DLD1 (cell line): ENCODE data around the gene ERI2.
"Not testable (repeated sequence)": the region's sequence is repeated elsewhere in the genome, so short reads cannot be mapped to it uniquely, and the experiment has no call there.

Experiments
- in situ Hi-C: cut with HindIII; loops from 2 replicates; pipeline ENCODE4 v1.10.0; 2017; ENCODE audit warnings: low sequenced_read_pairs

The ERI2 gene

DNA sequence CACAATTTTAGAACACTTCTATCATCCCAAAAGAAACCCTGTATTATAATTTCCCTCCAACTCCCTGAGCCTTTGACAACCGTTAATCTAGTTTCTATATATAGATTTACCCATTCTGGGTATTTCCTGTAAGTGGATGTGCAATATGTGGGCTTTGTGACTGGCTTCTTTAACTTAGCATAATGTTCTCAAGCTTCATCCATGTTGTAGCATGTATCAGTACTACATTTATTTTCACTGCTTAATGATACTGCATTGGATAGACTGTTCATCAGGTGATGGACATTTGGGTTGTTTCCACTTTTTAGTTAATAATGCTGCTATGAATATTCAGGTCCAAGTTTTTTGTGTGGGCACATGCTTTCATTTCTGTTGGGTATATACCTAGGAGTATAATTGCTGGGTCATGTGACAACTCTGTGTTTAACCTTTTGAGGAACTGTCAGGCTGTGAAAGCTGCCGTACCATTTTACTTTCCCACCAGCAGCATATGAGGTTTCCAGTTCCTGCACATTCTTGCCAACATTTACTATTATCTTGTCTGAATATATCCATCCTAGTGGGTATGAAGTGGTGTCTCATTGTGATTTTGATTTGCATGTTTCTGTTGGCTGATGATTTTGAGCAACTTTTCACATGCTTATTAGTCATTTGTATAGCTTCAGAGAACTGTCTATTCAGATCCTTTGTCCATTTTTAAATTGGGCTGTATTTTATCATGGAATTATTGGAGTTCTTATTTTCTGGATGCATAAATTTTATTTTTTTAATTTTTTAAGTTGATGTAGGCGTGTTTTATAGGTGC, 16.5 kb upstream of the ERI2 start:
- in situ Hi-C loops: no loop called here

DNA sequence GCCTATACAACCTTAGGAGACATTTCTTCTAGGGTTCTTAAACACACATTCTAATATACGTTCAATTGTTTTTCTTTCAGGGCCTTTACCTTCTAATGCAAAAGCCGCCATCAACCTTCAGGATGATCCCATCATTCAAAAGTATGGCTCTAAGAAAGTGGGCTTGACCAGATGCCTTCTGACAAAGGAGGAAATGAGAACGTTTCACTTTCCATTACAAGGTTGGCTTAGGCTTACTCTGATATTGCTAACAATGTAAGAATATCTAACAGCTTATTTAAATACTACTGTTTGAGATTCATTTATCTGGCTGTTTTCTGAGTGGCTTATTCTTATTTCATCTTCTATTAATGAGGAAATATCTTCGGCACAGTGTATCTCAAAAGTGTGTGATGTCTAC, 15.4 kb upstream of the ERI2 start:
- in situ Hi-C loops: no loop called here

DNA sequence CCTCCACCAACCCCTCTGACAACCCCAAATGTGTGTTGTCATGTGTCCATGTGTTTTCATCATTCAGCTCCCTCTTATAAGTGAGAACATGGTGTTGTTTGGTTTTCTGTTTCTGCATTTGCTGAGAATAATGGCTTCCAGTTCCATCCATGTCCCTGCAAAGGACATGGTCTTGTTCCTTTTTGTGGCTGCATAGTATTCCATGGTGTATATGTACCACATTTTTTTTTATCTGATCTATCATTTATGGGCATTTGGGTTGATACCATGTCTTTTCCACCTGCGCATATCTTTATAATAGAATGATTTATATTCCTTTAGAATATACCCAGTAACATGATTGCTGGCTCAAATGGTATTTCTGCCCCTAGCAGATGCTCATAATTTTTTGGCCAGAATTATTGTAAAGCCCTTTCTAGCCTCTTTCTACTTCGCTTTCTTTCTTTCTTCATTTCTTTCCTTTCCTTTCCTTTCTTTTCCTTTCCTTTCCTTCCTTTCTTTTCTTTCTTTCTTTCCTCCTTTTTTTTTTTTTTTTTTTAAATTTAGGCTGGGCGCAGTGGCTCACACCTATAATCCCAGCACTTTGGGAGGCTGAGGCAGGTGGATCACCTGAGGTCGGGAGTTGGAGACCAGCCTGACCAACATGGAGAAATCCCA, 12.8 kb upstream of the ERI2 start:
- in situ Hi-C loops: no loop called here

DNA sequence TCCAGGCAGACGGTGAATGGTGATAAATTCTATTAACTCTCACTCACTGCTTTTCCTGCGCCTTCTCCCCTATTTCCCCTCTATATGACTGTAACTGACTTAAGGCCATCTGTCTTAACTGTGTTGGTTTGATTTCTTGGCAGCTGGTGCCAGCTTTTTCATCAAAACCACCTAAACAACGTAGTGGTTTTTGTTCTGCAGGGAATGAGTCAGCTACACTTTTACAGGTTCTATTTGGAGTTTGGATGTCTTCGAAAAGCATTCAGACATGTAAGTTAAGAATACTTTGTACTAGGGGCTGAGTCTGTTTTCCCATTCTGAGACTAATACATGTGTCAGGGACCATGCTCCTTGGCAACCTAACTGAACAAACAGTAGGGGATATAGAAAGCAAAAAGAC, 8.5 kb upstream of the ERI2 start:
- in situ Hi-C loops: no loop called here

DNA sequence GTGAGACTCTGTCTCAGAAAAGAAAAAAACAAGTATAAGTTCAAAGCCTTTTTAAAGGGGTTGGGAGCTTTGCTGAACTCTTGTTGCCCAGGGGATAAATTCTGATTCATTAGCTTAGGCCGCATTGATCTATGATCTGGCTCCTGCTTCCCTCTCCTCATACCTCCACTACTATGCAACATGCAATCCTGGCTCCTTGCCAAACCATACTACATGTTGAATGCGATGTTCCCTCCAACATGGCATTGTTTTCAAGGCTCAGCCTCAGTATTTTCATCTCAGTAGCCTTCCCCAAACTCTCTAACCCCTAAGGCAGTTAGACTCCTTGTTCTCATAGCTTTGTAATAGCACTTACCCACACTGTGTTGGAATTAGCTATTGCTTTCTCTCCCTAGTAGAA, 6.2 kb upstream of the ERI2 start:
- in situ Hi-C loops: no loop called here

DNA sequence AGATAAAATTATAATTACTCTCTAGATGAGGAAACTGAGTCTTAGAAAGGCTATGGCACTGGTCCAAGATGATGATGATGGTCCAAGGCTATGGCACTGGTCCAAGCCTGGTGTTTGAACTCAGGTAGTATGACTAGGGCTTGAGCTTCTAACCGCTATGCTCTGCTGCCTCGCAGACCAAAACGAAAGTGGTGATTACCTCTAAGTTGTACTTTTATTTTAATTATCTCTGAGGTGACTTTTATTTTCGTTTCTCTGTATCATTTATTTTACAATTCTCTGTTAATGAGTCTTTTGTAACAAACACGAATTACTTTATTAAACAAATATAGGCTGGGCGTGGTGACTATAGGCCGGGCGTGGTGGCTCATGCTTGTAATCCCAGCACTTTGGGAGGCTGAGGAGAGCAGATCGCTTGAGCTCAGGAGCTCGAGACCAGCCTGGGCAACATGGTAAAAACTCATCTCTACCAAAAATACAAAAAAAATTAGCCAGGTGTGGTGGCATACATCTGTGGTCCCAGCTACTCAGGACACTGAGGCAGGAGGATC, 5.7 kb upstream of the ERI2 start:
- in situ Hi-C loops: no loop called here

DNA sequence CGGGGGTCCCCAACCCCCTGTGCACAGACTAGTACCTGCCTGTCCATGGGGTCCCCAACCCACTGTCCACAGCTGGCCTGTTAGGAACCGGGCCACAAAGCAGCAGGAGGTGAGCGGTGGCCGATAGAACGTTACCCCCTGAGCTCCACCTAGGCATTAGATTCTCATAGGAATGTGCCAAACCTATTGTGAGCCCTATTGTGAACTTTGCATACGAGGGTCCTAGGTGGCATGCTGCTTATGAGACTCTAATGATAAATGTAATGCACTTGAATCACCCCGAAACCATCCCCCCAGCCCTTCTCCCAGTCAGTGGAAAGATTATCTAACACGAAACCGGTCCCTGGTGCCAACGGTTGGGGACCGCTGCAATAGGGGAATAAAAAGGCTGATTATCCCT, 1.6 kb upstream of the ERI2 start:
- in situ Hi-C loops: no loop called here

DNA sequence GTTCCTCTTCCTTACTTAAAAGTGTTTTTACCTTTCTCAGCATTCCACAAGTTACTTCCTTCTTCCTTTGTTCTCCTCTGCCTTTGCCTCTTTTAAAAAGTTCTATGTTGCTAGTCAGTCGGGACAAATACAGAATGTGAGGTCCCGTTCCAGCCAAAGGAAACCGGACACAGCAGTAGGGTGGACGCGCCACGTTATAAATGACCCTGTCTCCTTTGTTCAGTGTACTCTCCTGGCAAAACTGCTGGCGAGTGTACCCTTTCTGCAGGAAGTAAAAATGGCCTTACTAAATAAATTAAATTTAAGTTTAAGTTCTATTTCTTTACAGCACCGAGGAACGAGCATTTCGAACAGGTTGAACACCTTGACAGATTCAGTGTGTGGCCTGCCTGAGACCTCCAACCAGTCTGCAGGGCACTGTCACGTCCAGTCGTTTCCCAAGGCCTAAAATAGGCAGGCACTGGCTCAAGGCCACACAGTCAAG, 546 bp downstream of the ERI2 start:
- in situ Hi-C loops: not testable (repeated sequence)

DNA sequence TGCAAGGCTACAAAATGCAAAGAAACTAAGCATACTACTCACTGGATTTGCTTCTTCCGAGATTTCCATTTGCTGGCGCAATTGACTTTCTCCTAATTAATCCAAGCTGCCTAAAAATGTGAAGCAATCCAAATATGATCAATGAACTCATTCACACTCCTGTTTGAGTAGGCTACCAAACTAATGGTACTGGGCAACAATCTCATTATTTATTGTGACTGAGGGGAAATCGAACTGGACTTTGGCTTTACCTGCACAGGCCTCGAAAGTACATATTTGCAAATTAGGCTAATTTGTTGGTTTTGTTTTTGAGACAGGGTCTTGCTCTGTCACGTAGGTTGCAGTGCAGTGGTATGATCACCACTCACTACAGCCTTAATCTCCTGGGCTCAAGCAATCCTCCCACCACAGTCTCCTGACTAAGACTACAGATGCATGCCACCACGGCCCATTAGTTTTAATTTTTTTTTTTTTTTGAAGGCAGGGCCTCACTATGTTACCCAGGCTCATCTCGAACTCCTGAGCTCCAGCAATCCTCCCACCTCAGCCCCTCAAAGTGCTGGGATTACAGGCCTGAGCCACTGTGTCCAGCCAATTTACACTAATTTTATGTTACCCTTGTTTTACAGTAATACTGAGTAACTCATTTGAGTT, 2.6 kb downstream of the ERI2 start:
- in situ Hi-C loops: no loop called here

DNA sequence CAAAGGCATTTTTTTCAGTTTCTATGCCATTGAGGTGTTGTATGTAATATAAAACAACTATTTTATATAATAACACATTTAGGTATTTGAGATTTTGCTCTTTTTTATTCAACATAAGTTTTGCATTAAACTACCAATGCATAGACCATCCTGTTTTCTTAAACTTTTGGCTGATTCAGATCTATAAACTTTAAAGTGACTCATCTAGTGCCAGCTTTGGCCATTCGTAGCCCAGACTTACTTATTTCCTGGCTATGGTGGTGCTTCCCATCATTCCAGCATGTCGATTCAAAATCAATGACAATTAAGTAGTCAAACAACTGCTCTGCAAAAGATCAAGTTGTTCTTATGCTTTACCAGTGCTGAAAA, 3.1 kb downstream of the ERI2 start:
- in situ Hi-C loops: no loop called here

DNA sequence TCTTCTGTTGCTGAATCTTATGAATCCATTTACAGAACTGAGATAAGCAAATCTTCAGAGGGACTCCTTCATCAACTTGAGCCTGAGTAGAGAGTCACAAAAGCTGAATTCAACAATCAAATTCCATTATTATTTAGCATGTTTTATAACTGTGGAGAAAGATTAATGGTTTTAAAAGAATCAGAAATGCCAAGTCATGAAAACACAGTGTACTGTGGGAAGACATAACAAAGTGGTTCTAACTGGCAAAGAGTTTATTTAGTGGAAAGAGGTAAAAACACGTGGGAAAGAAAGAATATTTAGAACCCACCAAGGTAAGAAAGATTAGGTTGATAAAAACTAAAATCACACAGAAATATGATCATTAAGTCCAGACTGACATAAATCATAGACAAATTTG, 5.0 kb downstream of the ERI2 start:
- in situ Hi-C loops: no loop called here

DNA sequence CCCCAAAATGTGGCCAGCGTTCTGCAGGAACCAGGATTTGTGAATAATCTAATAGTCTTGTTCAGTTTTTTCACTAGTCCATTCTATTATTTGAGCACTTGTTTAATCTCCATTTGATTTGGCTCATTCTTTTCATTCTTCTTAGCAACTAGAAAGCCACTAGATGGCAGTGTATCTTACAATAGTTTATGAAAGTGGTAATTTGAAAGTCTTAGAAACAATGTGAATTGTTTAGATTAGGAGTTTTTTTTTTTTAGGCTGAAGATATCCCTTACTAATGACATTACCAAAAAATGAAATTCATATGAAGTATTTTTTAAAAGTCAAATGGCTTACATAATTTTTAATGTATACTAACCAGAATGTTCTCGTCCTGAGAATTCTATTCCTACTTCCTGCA, 6.7 kb downstream of the ERI2 start:
- in situ Hi-C loops: no loop called here

DNA sequence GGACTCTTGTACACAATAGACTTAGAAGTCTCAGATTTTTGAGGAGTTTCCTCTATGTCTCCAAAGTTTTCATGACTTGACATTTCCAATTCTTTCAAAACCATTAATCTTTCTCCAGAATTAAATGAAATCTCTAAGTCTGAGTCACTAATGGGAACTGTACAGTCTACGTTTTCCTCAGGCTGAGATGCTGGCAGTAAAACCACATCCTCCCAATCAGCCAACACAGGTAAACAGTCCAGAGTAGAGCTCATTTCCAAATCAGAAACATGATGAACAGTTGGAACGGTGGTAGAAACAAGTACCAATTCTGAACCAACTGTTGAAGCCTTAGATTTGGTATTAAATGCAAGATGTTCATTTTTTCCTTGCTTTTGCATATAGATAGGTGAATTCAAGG, 7.9 kb downstream of the ERI2 start:
- in situ Hi-C loops: no loop called here

DNA sequence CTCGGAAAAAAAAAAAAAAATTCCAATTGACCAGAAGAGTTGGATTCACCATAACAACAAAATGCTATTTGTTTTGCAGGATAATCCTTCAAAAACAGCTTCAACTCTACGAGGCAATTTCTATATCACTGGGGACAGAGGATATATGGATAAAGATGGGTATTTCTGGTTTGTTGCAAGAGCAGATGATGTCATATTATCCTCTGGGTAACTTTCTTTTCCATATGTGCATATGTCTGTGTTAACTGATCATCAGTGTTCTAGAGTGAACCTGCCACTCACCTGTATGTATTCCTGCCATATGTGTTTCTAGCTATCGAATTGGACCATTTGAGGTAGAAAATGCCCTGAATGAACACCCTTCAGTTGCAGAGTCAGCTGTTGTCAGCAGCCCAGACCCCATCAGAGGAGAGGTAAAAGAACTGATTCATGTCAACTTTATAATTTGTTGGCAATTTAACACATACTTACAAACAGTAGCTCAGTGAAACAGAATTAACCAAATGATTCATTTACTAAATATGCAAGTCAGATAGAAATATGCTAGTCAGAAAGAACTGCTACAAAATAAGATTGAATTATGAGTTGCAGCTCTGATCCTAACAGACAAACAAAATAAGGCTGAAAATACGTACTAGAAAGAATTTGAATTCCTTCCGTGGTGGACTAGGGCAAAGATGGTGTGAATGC, 14.2 kb downstream of the ERI2 start:
- in situ Hi-C loops: no loop called here

DNA sequence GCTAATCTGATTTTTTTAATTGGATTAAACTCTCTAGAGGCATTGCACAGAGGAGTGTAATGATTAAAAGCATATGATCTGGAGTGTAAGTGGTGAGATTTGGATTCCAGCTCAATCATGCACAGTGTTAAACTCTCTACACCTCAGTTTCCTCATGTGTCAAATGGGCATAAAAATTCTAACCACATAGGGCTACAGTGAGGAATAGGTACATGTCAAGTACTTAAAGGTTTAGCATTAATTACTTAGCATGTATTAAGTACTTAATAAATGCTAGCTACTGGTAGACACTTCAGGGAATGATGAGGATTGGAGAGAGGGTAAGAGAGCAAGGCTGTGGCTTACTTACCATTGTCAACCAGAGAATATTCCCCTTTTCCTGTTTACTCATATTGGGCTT, 17.1 kb downstream of the ERI2 start:
- in situ Hi-C loops: no loop called here

DNA sequence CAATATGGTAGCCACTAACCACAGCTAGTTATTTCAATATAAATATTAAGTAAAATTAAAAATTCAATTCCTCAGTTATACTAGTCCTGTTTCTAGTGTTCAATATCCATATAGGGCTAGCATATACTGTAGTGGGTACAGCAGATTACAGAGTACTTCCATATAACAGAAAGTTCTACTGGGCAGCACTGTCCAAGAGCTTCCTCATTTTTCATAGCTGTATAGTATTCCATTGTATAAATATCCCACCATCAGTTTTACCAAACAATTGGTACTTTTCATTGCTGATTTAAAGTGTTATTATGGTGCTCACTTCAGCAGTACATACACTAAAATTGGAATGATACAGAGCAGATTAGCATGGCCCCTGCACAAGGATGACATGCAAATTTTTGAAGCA, 22.1 kb downstream of the ERI2 start:
- in situ Hi-C loops: no loop called here

DNA sequence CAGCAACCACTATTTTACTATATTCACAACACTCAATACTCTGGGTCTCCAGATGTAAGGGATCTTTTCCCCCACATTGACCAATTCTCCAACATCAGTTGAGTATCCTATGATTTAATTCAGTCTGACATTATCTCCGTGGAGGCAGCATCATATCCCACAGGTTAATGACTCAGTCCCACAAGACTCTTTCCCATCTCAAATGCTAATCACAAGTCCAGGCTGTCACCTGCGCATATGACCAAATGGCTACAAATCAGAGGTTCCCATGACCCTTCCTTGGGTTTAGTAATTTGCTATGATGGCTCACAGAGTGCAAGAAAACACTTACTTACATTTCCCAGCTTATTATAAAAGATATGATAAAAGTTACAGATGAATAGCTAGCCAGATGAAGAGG, 23.8 kb downstream of the ERI2 start:
- in situ Hi-C loops: no loop called here

DNA sequence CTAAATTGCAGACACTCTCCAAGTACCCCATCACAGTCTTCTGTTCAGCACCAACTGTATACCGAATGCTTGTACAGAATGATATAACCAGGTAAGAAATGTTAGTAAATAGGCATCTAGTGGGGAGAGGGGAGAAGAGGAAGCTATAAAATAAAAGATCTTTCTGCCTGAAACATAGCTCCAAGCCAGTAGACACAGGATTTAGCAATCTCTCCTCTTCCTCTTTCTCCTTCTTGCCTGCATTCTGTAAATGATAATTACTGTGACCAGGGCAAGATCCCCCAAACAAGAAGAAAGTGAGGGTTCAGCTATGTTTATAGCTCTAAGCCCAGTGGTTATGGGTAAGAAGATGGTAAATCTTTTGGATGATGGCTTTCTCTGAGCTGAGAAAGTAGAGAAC, 24.6 kb downstream of the ERI2 start:
- in situ Hi-C loops: no loop called here

DNA sequence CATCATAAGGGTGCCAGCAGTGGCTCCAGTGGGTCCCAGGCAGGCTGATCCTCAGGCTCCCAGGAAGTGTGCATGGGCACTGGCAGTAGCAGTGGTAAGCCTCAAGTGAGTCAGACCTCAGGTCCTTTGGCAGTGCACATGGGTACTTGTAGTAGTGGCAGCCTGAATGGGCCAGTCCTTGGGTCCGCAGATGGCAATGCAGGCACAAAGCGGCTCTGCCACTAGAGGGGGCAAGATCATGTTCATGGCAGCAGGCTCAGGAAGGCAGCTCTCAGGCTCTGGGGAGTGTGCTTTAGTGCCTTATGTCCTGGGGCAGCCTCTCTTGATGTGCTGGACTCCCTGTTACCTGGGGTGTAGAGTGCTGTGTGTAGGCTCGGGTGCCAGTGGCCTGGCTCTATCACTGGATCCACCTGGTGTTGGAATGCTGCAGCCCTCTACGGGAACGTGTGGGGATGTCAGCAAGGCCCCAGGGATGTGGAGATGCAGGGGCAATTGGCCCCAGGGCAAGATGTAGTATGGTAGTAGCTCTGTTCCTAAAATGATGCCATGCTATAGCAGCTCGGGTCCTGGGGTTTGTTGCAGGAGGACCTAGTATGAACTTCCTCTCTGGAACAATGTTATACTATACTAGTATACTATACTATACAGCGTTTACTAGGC, 31.4 kb downstream of the ERI2 start:
- in situ Hi-C loops: loop anchor here (10.0 kb wide), 1 partner anchor 70 kb away; no protein-coding TSS in a partner anchor

DNA sequence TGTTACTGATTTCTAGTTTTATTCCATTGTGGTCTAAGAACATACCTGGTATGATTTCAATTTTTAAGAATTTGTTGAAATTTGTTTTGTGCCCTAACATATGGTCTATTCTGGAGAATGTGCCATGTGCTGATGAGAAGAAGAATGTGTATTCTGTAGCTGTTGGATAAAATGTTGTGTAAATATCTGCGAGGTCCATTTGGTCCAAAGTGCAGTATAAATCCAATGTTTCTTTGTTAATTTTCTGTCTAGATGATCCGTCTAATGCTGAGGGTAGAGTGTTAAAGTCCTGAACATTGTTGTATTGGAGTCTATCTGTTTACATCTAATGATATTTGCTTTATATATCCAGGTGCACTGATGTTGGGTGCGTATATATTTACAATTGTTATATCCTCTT, 32.6 kb downstream of the ERI2 start:
- in situ Hi-C loops: loop anchor here (10.0 kb wide), 1 partner anchor 71 kb away; no protein-coding TSS in a partner anchor

DNA sequence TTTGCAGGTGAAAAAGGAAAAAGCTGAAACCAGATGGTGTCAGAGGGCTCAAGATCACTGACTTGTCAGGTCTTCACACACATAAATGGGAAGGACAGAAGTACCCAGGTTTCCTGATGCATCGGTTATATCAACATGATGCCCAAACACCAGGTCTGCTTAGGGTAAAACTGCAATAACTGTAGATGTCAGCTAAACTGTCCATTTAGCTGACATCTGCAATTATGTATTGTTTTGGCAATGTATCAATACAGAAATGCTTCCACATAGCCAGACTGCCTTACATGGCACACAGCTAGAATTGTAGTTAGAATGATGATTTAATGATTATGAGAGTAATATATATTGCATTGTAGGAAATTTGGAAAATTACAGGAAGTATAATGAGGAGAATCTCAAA, 37.5 kb downstream of the ERI2 start:
- in situ Hi-C loops: no loop called here
